ENCODE results near the gene HACD3.

DNA sequence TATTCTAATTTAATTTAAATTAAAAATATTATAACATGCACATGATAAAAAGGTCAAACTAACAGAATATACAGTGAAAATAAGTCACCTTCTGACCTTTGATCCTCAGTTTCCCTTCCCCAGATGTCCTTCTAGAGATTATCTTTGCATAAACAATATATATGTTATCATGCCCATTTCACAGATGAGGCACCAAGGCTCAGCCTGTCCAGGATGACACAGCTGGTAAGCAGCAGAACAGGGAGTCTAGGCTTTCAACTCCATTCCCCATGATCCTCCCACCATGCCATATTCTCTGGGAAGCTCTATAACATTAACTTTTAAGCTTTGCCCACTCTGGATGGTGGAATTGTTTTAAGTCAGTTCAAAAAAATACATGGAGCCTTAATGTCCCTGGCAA, 92.8 kb downstream of the HACD3 start:
- TF ChIP-seq POLR2A (IDR thresholded peaks at IDR 0.05; ENCODE audit: low read depth, low read length) = no peak
- TF ChIP-seq TAF1 (IDR thresholded peaks at IDR 0.05; ENCODE audit: low read depth, low read length) = no peak
- TF ChIP-seq PAX5 (IDR thresholded peaks at IDR 0.05; ENCODE audit: insufficient read depth, low read length, severe bottlenecking) = no peak
- no peak for TF ChIP-seq POLR2AphosphoS5 (IDR thresholded peaks at IDR 0.05; ENCODE audit: low read depth, low read length)
- TF ChIP-seq POU2F2 (IDR thresholded peaks at IDR 0.05; ENCODE audit: low read depth, low read length) = no peak
- TF ChIP-seq SPI1 (IDR thresholded peaks at IDR 0.05; ENCODE audit: low read depth, low read length) = no peak
